Activated CD8-positive, alpha-beta T cell treated with anti-CD3 and anti-CD28 coated beads for 36 hours (primary cell): Measurements from ENCODE around the gene SPO11. TPM values are rescaled to one million over a fixed set of nuclear protein-coding genes. Genes with fewer than 3 reads are reported as not detected.

Experiments
- ATAC-seq: fragments of 200-7000 bp; cut with Tn5 transposase; one replicate; pipeline ENCODE4 v1.10.0; 2021; ENCODE audit warnings: mild to moderate bottlenecking, moderate library complexity
- CTCF ChIA-PET: fragments of 350-600 bp; sonication (Branson Sonifier 250); formaldehyde crosslinking; loops from one replicate; lab custom pipeline; 2021; ENCODE audit warnings: antibody characterized with exemption; lab: Charles Lee
- POLR2A ChIA-PET: fragments of 350-600 bp; sonication (Branson Sonifier 250); formaldehyde crosslinking; loops from one replicate; lab custom pipeline; 2021; ENCODE audit warnings: antibody characterized with exemption; lab: Charles Lee
- DNase-seq: peaks from one replicate; pipeline ENCODE4 v3.0.0-alpha.2; 2020
- H3K27ac Mint-ChIP-seq: one replicate; pipeline ENCODE4 v1.8.0; 2021; ENCODE audit warnings: mild to moderate bottlenecking, mixed read lengths
- H3K27me3 Mint-ChIP-seq: one replicate; pipeline ENCODE4 v1.8.0; 2021; ENCODE audit warnings: mixed read lengths
- H3K36me3 Mint-ChIP-seq: one replicate; pipeline ENCODE4 v1.8.0; 2021; ENCODE audit warnings: low read depth, mixed read lengths
- H3K4me1 Mint-ChIP-seq: one replicate; pipeline ENCODE4 v1.8.0; 2021; ENCODE audit warnings: low read depth, mixed read lengths
- H3K4me3 Mint-ChIP-seq: one replicate; pipeline ENCODE4 v1.8.0; 2021; ENCODE audit warnings: mild to moderate bottlenecking, moderate library complexity, mixed read lengths
- H3K9me3 Mint-ChIP-seq: one replicate; pipeline ENCODE4 v1.8.0; 2021; ENCODE audit warnings: mixed read lengths
- CTCF ChIP-seq: fragments of 200-600 bp; IDR thresholded peaks from one replicate; pipeline ENCODE4 v1.8.0; 2022; ENCODE audit warnings: antibody characterized with exemption, mild to moderate bottlenecking
- intact Hi-C: fragments of 100-400 bp; cut with micrococcal nuclease; formaldehyde crosslinking; loops from one replicate; pipeline ENCODE4 v1.10.0; 2022
- total RNA-seq, 2 experiments: library from RNA; stranded (reverse); gene quantifications; one replicate each; pipeline ENCODE4 v1.2.3, GENCODE V29; 2021

SPO11 gene
- total RNA-seq, 2 experiments from 2014 or later = not detected

GRCh38 chr20:57315976-57316480 lies 13.6 kb upstream of the SPO11 start:
- CTCF ChIA-PET = no interaction called here
- no peak for DNase-seq
- no peak for ATAC-seq
- no peaks in the 10 kb centered on the region for H3K36me3 Mint-ChIP-seq
- intact Hi-C loops = no loop called here
- no peaks in the 10 kb centered on the region for H3K4me1 Mint-ChIP-seq
- no peak for TF ChIP-seq CTCF
- POLR2A ChIA-PET = no interaction called here
- peaks cover 11% of the 10 kb centered on the region for H3K27me3 Mint-ChIP-seq
- no peak overlapping the region for H3K4me3 Mint-ChIP-seq
- no peak overlapping the region for H3K27ac Mint-ChIP-seq
- H3K9me3 Mint-ChIP-seq = no peaks in the 10 kb centered on the region

GRCh38 chr20:57316795-57317201 lies 12.8 kb upstream of the SPO11 start:
- no peak for TF ChIP-seq CTCF
- ChIA-PET CTCF (no interaction called here), POLR2A (no interaction called here)
- Mint-ChIP-seq H3K36me3 (no peaks in the 10 kb centered on the region), H3K27ac (no peak overlapping the region), H3K9me3 (no peaks in the 10 kb centered on the region), H3K4me1 (no peaks in the 10 kb centered on the region), H3K4me3 (no peak overlapping the region), H3K27me3 (peaks cover 15% of the 10 kb centered on the region)
- ATAC-seq (no peak), DNase-seq (no peak)
- intact Hi-C loops = no loop called here

GRCh38 chr20:57317316-57317788 lies 12.3 kb upstream of the SPO11 start:
- H3K4me1 Mint-ChIP-seq = no peaks in the 10 kb centered on the region

GRCh38 chr20:57317789-57318371 lies 11.7 kb upstream of the SPO11 start:
- POLR2A ChIA-PET = no interaction called here
- intact Hi-C loops = no loop called here
- ATAC-seq = no peak
- TF ChIP-seq CTCF = no peak
- Mint-ChIP-seq H3K4me3 (no peak overlapping the region), H3K4me1 (no peaks in the 10 kb centered on the region), H3K9me3 (no peaks in the 10 kb centered on the region), H3K27ac (no peak overlapping the region), H3K36me3 (no peaks in the 10 kb centered on the region), H3K27me3 (peaks cover 24% of the 10 kb centered on the region)
- peak; percentile 24 for DNase-seq
- CTCF ChIA-PET = no interaction called here

More at GRCh38 chr20:57317316-57317788, 12.3 kb upstream of the SPO11 start:
- H3K9me3 Mint-ChIP-seq = no peaks in the 10 kb centered on the region
- DNase-seq (no peak), ATAC-seq (no peak)
- peaks cover 18% of the 10 kb centered on the region for H3K27me3 Mint-ChIP-seq
- POLR2A ChIA-PET = no interaction called here
- H3K4me3 Mint-ChIP-seq = no peak overlapping the region
- H3K27ac Mint-ChIP-seq = no peak overlapping the region
- no peaks in the 10 kb centered on the region for H3K36me3 Mint-ChIP-seq
- TF ChIP-seq CTCF = no peak
- CTCF ChIA-PET = no interaction called here
- intact Hi-C loops = no loop called here

GRCh38 chr20:57319584-57319983 lies 10.0 kb upstream of the SPO11 start:
- intact Hi-C loops = no loop called here
- Mint-ChIP-seq H3K4me3 (no peak overlapping the region), H3K4me1 (no peaks in the 10 kb centered on the region), H3K36me3 (no peaks in the 10 kb centered on the region), H3K27ac (no peak overlapping the region), H3K27me3 (peaks cover 30% of the 10 kb centered on the region), H3K9me3 (no peaks in the 10 kb centered on the region)
- ATAC-seq = no peak
- POLR2A ChIA-PET = no interaction called here
- CTCF ChIA-PET = no interaction called here
- DNase-seq = no peak
- TF ChIP-seq CTCF = no peak
